Fibroblast of the conjunctiva (primary cell): Measurements from ENCODE around the gene ARID5B.

ENCODE experiments used
- DNase-seq: peaks from one replicate; pipeline ENCODE4 v3.0.0-alpha.2; 2010; ENCODE audit warnings: low read depth

Gene ARID5B

DNA sequence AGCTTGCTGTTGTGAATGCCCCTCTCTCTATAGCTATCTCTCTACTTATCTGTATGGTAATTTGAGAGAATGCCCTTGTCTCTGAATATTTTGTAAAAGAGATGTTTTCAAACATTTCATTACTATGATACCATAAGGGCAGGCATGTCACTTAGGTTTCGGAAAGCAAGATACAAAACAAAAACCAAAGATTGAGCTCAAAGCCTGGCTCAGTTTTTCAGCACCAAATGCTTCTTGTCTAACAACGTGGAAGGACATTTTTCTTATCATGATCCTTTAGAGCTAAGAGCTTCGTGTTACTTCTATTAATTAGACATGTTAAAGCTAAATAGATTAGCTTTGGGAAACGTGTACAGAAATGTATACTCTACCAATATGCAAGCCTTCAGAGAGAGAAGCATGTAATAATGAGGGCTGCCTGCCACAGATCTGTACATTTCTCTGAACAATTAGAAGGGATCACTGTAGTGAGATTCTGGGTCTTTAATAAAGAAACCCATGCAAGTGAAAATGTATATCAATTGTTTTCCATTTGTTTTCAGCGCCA is 148.9 kb downstream of the ARID5B start:
- no peak for DNase-seq

DNA sequence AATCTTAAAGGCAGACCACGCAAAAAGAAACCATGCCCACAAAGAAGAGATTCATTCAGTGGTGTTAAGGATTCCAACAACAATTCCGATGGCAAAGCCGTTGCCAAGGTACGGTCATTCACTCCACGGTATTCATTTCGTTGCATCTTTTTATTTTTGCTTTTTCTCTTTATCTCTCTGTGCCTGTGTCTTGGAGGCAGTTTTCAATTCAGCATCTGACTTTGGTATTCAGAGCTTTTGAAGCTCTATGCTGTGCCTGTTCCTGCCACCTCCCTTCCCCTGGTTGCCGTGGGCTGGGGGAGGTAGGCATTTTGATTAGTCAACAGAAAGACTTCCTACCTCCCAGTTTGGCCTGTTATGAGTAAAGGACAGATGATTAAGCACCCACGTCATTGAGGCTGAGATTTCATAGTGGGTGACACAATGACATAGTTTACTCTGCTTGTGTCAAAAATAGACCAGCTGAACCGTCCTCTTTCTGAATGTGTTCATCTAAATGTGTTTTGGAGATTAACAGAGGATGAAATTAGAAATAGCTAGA is 149.5 kb downstream of the ARID5B start:
- DNase-seq: peak; percentile 75

- DNase-seq: no peak
Measured at GRCh38 chr10:62052276-62052675, 150.8 kb downstream of the ARID5B start.

GRCh38 chr10:62053860-62054259 is 152.4 kb downstream of the ARID5B start:
- no peak for DNase-seq

GRCh38 chr10:62054408-62054807 is 152.9 kb downstream of the ARID5B start:
- DNase-seq: no peak

- no peak for DNase-seq
Measured at GRCh38 chr10:62054830-62055229, 153.3 kb downstream of the ARID5B start.

DNA sequence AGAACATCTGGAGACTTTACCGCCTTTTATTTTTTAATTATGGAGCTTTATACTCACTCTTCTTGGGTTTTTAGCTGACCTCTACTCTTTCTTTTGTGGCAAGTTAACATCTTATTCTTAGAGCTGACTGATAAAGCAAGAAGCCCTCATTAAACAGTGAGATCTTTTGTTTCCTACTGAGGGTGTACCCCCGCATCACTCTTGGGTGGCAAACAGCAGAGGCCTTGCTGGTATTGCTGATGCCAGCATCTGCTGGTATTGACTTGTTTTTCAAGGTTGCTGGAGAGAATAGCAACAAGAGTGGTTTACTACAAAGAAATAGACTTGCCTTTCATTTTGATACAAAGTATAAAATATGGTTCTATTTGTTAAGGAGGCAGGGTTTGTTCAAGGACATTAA is 154.7 kb downstream of the ARID5B start:
- DNase-seq: no peak

DNA sequence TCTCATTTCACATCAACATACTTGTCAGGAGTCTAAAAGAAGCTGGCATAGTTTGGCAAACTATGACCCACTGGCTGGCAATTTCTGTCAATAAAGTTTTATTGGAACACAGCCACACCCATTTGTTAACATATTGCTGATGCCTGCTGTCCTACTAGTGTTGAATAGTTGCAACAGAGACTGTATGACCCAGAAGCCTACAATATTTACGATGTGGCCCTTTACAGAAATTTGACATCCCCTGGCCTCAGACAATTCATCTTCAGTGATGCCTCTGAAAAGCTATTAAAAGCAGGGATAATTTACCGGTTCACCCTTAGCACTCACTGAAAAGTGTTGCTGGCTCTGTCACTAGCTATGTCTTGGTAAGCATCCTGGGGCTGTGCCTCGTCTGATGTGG is 155.2 kb downstream of the ARID5B start:
- no peak for DNase-seq

GRCh38 chr10:62057359-62057758 is 155.9 kb downstream of the ARID5B start:
- no peak for DNase-seq

- no peak for DNase-seq
Measured at GRCh38 chr10:62057850-62058249, 156.4 kb downstream of the ARID5B start.

GRCh38 chr10:62058476-62058875 is 157.0 kb downstream of the ARID5B start:
- DNase-seq: no peak

GRCh38 chr10:62058896-62059216 is 157.4 kb downstream of the ARID5B start:
- no peak for DNase-seq

- DNase-seq: no peak
Measured at GRCh38 chr10:62059217-62059920, 157.9 kb downstream of the ARID5B start.

- DNase-seq: no peak
Measured at GRCh38 chr10:62062028-62062427, 160.5 kb downstream of the ARID5B start.

GRCh38 chr10:62062752-62063512 is 161.4 kb downstream of the ARID5B start:
- DNase-seq: no peak

DNA sequence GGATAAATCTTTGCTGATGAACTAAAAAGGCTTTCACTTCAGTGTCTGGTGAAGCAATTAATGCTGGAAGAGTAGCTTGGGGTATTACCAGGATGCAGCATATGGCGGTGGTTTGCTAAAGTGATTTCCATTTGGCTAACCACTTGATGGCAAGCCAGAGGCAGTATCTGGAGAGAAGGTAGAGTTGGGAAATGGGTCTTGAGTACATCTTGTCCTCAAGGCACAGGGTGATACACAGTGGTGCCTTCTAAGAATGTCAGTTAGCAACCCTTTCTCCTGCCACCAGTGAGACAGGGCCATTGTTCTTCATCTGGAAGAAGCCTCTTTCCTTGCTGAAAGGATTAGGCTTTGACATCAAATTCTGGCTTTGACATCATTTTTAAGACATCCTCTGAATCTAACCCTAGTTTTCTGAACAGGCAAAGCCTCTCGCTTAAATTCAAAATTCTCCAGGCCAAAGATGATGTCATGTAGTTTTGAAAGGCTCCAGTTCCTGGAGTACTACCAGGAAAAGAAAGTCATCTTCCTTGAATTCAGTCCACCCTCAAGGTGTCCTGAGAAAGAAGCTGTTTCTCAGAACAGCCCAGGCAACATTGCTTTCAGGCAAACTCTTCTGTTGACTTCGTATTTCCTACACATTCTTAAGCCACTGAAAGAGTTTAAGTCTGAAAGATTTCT is 162.4 kb downstream of the ARID5B start:
- DNase-seq: no peak

- DNase-seq: no peak
Measured at GRCh38 chr10:62067560-62067959, 166.1 kb downstream of the ARID5B start.

DNA sequence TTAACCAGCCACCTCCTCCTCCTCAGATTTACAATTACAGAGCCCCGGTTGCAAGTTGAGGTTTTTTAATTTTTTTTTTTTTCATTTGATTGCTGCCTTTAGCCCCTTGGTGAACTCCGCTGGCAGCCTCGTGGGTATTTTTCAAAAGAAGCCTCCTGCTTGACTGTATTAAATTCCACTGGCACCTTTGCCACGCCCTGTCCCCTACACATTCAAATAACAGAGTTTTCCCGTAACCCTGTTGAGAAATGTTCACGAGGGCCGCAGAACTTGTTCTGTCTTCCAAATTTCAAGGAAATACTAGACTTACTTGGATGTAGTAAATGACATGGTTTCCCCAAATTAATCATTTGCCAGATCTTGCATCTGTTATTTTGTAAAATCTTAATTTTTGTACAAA is 167.0 kb downstream of the ARID5B start:
- DNase-seq: no peak

- no peak for DNase-seq
Measured at GRCh38 chr10:62069452-62070178, 168.1 kb downstream of the ARID5B start.

DNA sequence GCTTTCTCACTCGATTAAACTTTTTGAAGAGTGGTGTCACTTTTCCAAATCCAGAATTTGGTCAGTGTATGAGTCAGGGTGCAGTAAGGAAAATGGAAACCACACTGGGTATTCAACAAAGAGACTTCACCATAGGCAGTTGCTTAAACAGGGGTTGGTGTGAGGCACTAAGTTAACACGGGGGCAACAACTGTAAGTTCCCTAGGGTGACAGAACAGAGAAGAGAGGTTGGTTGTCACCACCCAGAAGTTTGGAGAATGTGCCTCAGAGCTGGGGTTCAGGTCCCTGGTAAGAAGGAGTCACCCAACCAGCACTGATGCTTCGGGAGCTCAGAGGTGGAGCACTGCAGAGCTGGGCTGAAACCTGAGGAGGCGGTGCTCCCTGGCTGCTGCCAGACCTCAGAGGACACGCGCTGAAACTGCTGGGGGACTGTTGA is 170.4 kb downstream of the ARID5B start:
- no peak for DNase-seq

GRCh38 chr10:62072901-62073300 is 171.4 kb downstream of the ARID5B start:
- no peak for DNase-seq

DNA sequence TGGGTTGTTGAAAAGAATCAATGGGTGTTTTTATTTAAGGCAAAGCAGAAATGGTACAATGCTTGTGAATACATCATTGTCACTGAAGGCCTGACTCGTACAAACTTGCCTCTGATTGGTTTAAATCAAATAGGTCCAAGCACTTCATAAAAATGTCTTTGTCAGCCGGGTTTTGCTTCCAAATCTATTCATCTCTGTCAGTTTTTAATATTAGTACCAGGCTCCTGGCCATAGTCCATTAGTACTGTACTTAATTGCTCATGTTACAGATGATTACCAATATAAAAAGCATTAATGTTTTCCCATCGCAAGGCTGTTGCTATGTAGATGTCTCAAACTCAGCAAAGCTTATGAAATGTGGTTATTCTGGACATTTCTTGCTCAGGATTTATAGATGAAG is 171.9 kb downstream of the ARID5B start:
- no peak for DNase-seq
